ENCODE data around the gene LRRK2. TPM values are rescaled to one million over a fixed set of nuclear protein-coding genes. Genes with fewer than 3 reads are reported as not detected.

LRRK2 gene
- 2.1 and 2.8 TPM in 2 replicates for total RNA-seq
- long read RNA-seq, partial matches to known transcripts: 3 of 7 reads
- long read RNA-seq, other reads (novel, unspliced or antisense): 4 of 7 reads

DNA sequence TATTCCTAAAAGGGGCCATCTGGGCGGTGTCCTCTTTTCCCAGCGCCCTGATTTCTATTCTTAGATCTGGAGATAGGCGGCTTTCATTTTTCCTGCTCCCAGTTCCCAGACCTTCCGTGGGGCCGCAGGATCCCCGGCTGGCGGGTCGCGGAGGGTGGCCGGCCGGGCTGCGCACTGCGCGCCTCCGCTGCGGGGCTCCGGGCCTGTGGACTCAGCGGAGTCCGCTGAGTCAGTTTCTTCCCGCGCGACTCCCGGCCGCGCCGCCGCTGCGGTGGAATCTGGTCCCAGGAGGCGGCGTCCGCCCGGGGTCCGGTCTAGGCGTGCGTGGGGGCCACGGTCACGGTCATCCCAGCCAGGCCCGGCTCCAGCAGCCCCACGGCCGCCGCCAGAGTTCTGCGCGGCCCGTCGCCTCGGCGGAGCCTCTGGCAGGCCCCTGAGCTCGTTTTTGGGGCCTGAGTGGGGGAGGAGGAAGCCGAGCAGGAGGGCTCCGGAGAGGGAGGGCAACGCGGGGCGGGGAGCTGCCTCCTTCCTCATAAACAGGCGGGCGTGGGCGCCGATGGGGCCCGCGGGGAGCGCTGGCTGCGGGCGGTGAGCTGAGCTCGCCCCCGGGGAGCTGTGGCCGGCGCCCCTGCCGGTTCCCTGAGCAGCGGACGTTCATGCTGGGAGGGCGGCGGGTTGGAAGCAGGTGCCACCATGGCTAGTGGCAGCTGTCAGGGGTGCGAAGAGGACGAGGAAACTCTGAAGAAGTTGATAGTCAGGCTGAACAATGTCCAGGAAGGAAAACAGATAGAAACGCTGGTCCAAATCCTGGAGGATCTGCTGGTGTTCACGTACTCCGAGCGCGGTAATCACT, at the start of gene LRRK2:
LRRK2 (plus strand) TSS at position 559 of the 853 bp plus-strand sequence; CDS start at position 694, 135 bp downstream.
- peak; percentile 51 for DNase-seq (ENCODE audit: low read depth, low spot score)
- Mint-ChIP-seq H3K9me3 (no peaks in the 10 kb centered on the region), H3K27ac (ENCODE audit: unreplicated experiment) (no peak within 1 kb of the TSS), H3K36me3 (ENCODE audit: low read depth) (no peaks in the 10 kb centered on the region), H3K27me3 (ENCODE audit: low read depth) (peaks cover 32% of the 10 kb centered on the region), H3K4me1 (peaks cover 11% of the 10 kb centered on the region), H3K4me3 (peak within 1 kb of the TSS; percentile 82)
- TF ChIP-seq, protein P1, sequence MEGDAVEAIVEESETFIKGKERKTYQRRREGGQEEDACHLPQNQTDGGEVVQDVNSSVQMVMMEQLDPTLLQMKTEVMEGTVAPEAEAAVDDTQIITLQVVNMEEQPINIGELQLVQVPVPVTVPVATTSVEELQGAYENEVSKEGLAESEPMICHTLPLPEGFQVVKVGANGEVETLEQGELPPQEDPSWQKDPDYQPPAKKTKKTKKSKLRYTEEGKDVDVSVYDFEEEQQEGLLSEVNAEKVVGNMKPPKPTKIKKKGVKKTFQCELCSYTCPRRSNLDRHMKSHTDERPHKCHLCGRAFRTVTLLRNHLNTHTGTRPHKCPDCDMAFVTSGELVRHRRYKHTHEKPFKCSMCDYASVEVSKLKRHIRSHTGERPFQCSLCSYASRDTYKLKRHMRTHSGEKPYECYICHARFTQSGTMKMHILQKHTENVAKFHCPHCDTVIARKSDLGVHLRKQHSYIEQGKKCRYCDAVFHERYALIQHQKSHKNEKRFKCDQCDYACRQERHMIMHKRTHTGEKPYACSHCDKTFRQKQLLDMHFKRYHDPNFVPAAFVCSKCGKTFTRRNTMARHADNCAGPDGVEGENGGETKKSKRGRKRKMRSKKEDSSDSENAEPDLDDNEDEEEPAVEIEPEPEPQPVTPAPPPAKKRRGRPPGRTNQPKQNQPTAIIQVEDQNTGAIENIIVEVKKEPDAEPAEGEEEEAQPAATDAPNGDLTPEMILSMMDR (conservative IDR thresholded peaks at IDR 0.05): peak; percentile 34

DNA sequence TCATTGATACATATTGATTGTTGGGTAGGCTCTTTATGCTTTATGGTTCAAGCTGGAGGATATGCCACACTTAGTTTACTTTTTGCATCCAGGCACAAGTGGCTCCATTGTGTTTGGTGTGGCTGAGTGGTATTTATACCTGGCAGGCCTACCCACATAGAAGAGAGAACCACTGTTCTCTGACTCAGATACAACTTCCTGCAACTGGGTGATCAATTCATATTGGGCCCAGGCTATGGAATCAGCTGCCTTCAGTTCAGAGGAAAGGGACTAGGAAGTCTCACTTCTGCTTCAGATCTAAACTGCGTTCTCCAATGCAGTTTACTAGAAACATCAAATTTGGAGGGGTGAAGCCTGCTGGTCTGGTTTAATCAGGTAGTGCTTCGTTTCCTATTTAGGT, 49.8 kb upstream of the LRRK2 start:
- no peaks in the 10 kb centered on the region for H3K27me3 Mint-ChIP-seq (ENCODE audit: low read depth)
- H3K9me3 Mint-ChIP-seq: peaks cover 10% of the 10 kb centered on the region
- TF ChIP-seq, protein P1 (conservative IDR thresholded peaks at IDR 0.05): no peak
- H3K27ac Mint-ChIP-seq (ENCODE audit: unreplicated experiment): no peak overlapping the region
- no peak for DNase-seq (ENCODE audit: low read depth, low spot score)
- no peak overlapping the region for H3K4me3 Mint-ChIP-seq
- no peaks in the 10 kb centered on the region for H3K4me1 Mint-ChIP-seq
- H3K36me3 Mint-ChIP-seq (ENCODE audit: low read depth): no peaks in the 10 kb centered on the region

- no peaks in the 10 kb centered on the region for H3K36me3 Mint-ChIP-seq (ENCODE audit: low read depth)
- H3K27ac Mint-ChIP-seq (ENCODE audit: unreplicated experiment): no peak overlapping the region
- no peak overlapping the region for H3K4me3 Mint-ChIP-seq
- TF ChIP-seq, protein P1 (conservative IDR thresholded peaks at IDR 0.05): no peak
- no peaks in the 10 kb centered on the region for H3K27me3 Mint-ChIP-seq (ENCODE audit: low read depth)
- no peak for DNase-seq (ENCODE audit: low read depth, low spot score)
- no peaks in the 10 kb centered on the region for H3K4me1 Mint-ChIP-seq
- peaks cover 13% of the 10 kb centered on the region for H3K9me3 Mint-ChIP-seq
Observed at GRCh38 chr12:40175489-40175888, 49.3 kb upstream of the LRRK2 start.

DNA sequence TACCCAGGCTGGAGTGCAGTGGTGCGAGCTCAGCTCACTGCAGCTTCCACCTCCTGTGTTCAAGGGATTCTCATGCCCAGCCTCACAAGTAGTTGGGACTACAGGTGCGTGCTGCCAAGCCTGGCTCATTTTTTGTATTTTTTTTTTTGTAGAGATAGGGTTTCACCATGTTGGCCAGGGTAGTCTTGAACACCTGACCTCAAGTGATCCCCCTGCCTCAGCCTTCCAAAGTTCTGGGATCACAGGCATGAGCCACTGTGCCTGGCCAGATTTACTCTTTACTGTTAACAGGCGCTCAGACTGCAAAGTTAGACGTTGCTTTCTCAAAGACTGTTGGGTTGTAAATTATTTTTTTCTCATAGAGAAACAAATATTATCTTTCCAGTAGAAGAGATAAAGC, 46.1 kb upstream of the LRRK2 start:
- no peak overlapping the region for H3K27ac Mint-ChIP-seq (ENCODE audit: unreplicated experiment)
- H3K36me3 Mint-ChIP-seq (ENCODE audit: low read depth): no peaks in the 10 kb centered on the region
- H3K9me3 Mint-ChIP-seq: peaks cover 9% of the 10 kb centered on the region
- DNase-seq (ENCODE audit: low read depth, low spot score): no peak
- H3K27me3 Mint-ChIP-seq (ENCODE audit: low read depth): no peaks in the 10 kb centered on the region
- TF ChIP-seq, protein P1 (conservative IDR thresholded peaks at IDR 0.05): no peak
- H3K4me3 Mint-ChIP-seq: no peak overlapping the region
- H3K4me1 Mint-ChIP-seq: no peaks in the 10 kb centered on the region

GRCh38 chr12:40181490-40181889, 43.3 kb upstream of the LRRK2 start:
- TF ChIP-seq, protein P1 (conservative IDR thresholded peaks at IDR 0.05): no peak
- Mint-ChIP-seq H3K36me3 (ENCODE audit: low read depth) (no peaks in the 10 kb centered on the region), H3K4me1 (no peaks in the 10 kb centered on the region), H3K9me3 (peaks cover 6% of the 10 kb centered on the region), H3K4me3 (no peak overlapping the region), H3K27ac (ENCODE audit: unreplicated experiment) (no peak overlapping the region), H3K27me3 (ENCODE audit: low read depth) (no peaks in the 10 kb centered on the region)
- DNase-seq (ENCODE audit: low read depth, low spot score): no peak

All from neural crest cell (in vitro differentiated cells).